HG02642 (cell line): ENCODE measurements around the gene PPP2R5A.
"Not testable (repeated sequence)": the region's sequence is repeated elsewhere in the genome, so short reads cannot be mapped to it uniquely, and the experiment has no call there.

Experiments used
- ATAC-seq: cut with Tn5 transposase; IDR thresholded peaks from one replicate; pipeline ENCODE4 v1.9.1; 2021; ENCODE audit warnings: mild to moderate bottlenecking; ENCODE audit not compliant: unreplicated experiment, poor library complexity

Gene PPP2R5A

GRCh38 chr1:212294983-212295382, 9.8 kb downstream of the PPP2R5A start:
- ATAC-seq = no peak

- no peak for ATAC-seq
These were observed 10.4 kb downstream of the PPP2R5A start for GRCh38 chr1:212295579-212295978.

GRCh38 chr1:212297338-212297737, 12.1 kb downstream of the PPP2R5A start:
- ATAC-seq = no peak

GRCh38 chr1:212301580-212301979, 16.4 kb downstream of the PPP2R5A start:
- ATAC-seq = no peak

GRCh38 chr1:212302745-212303383, 17.7 kb downstream of the PPP2R5A start:
- ATAC-seq = no peak

GRCh38 chr1:212305342-212305741, 20.1 kb downstream of the PPP2R5A start:
- no peak for ATAC-seq

- not testable (repeated sequence) for ATAC-seq
These were observed 20.8 kb downstream of the PPP2R5A start for GRCh38 chr1:212305984-212306452.

- ATAC-seq = no peak
These were observed 24.8 kb downstream of the PPP2R5A start for GRCh38 chr1:212309967-212310366.

GRCh38 chr1:212310383-212310782, 25.2 kb downstream of the PPP2R5A start:
- ATAC-seq = no peak

- ATAC-seq = no peak
These were observed 26.8 kb downstream of the PPP2R5A start for GRCh38 chr1:212311836-212312497.

- no peak for ATAC-seq
These were observed 28.4 kb downstream of the PPP2R5A start for GRCh38 chr1:212313616-212314015.

- ATAC-seq = no peak
These were observed 30.0 kb downstream of the PPP2R5A start for GRCh38 chr1:212315184-212315583.

GRCh38 chr1:212315907-212316306, 30.7 kb downstream of the PPP2R5A start:
- no peak for ATAC-seq

- ATAC-seq = no peak
These were observed 32.7 kb downstream of the PPP2R5A start for GRCh38 chr1:212317916-212318315.

GRCh38 chr1:212321031-212321430, 35.8 kb downstream of the PPP2R5A start:
- not testable (repeated sequence) for ATAC-seq

- ATAC-seq = no peak
These were observed 37.9 kb downstream of the PPP2R5A start for GRCh38 chr1:212323066-212323465.

- no peak for ATAC-seq
These were observed 41.3 kb downstream of the PPP2R5A start for GRCh38 chr1:212326541-212326940.

- ATAC-seq = no peak
These were observed 43.0 kb downstream of the PPP2R5A start for GRCh38 chr1:212328248-212328647.

GRCh38 chr1:212329105-212329504, 43.9 kb downstream of the PPP2R5A start:
- no peak for ATAC-seq

- no peak for ATAC-seq
These were observed 55.9 kb downstream of the PPP2R5A start for GRCh38 chr1:212341090-212341489.

- no peak for ATAC-seq
These were observed 59.7 kb downstream of the PPP2R5A start for GRCh38 chr1:212344905-212345304.

- ATAC-seq = no peak
These were observed 61.4 kb downstream of the PPP2R5A start for GRCh38 chr1:212346601-212347000.
